ENCODE data around the gene OTUD7B.

OTUD7B gene

GRCh38 chr1:149933208-149933607 is 77.3 kb downstream of the OTUD7B start:
- no peak overlapping the region for H3K27ac ChIP-seq (ENCODE audit: low read length)
- DNase-seq: no peak
- H4K20me1 ChIP-seq (ENCODE audit: insufficient read depth, low read length): no peaks in the 10 kb centered on the region
- no peak for TF ChIP-seq CTCF (IDR thresholded peaks at IDR 0.05; ENCODE audit: low read length)
- H3K27me3 ChIP-seq (replicated peaks; ENCODE audit: insufficient read depth, low read length): no peaks in the 10 kb centered on the region
- H3K9me2 ChIP-seq (replicated peaks; ENCODE audit: insufficient read depth, low read length): no peaks in the 10 kb centered on the region
- H3K4me3 ChIP-seq (ENCODE audit: low read length): no peak overlapping the region
- H3F3A ChIP-seq (ENCODE audit: insufficient read depth, low read length): peaks cover 19% of the 10 kb centered on the region
- no peak overlapping the region for H2AFZ ChIP-seq (ENCODE audit: low read length)
- H3K9me3 ChIP-seq (replicated peaks; ENCODE audit: insufficient read depth, low read length): no peaks in the 10 kb centered on the region
- no peak overlapping the region for H3K4me2 ChIP-seq (ENCODE audit: low read depth, low read length)
- H3K9ac ChIP-seq (ENCODE audit: low read length): no peak overlapping the region
- H3K36me3 ChIP-seq (replicated peaks; ENCODE audit: insufficient read depth, low read length): no peaks in the 10 kb centered on the region
- H3K4me1 ChIP-seq (ENCODE audit: low read length): peaks cover 35% of the 10 kb centered on the region
- no peaks in the 10 kb centered on the region for H3K79me2 ChIP-seq (ENCODE audit: low read length)

GRCh38 chr1:149932474-149932873 is 78.1 kb downstream of the OTUD7B start:
- Histone ChIP-seq H3K36me3 (replicated peaks; ENCODE audit: insufficient read depth, low read length) (no peaks in the 10 kb centered on the region), H3K27me3 (replicated peaks; ENCODE audit: insufficient read depth, low read length) (no peaks in the 10 kb centered on the region), H3K9me2 (replicated peaks; ENCODE audit: insufficient read depth, low read length) (no peaks in the 10 kb centered on the region), H3K9ac (ENCODE audit: low read length) (no peak overlapping the region), H2AFZ (ENCODE audit: low read length) (no peak overlapping the region), H3K4me3 (ENCODE audit: low read length) (no peak overlapping the region), H3K4me1 (ENCODE audit: low read length) (peaks cover 29% of the 10 kb centered on the region), H4K20me1 (ENCODE audit: insufficient read depth, low read length) (no peaks in the 10 kb centered on the region), H3F3A (ENCODE audit: insufficient read depth, low read length) (peaks cover 18% of the 10 kb centered on the region), H3K79me2 (ENCODE audit: low read length) (peaks cover 2% of the 10 kb centered on the region), H3K9me3 (replicated peaks; ENCODE audit: insufficient read depth, low read length) (no peaks in the 10 kb centered on the region), H3K4me2 (ENCODE audit: low read depth, low read length) (no peak overlapping the region), H3K27ac (ENCODE audit: low read length) (no peak overlapping the region)
- DNase-seq: no peak
- TF ChIP-seq CTCF (IDR thresholded peaks at IDR 0.05; ENCODE audit: low read length) (no peak), EZH2phosphoT487 (IDR thresholded peaks at IDR 0.05; ENCODE audit: low read length) (no peak), EZH2 (optimal IDR thresholded peaks at IDR 0.05; ENCODE audit: low read depth, low read length) (no peak)

- peak overlapping the region; percentile 26; the same call in 1 of the 2 replicates for H3K27ac ChIP-seq (ENCODE audit: low read length)
- peak overlapping the region; percentile 75 for H2AFZ ChIP-seq (ENCODE audit: low read length)
- TF ChIP-seq EZH2phosphoT487 (IDR thresholded peaks at IDR 0.05; ENCODE audit: low read length) (no peak), EZH2 (optimal IDR thresholded peaks at IDR 0.05; ENCODE audit: low read depth, low read length) (no peak), CTCF (IDR thresholded peaks at IDR 0.05; ENCODE audit: low read length) (no peak)
These were observed 79.2 kb downstream of the OTUD7B start for GRCh38 chr1:149931212-149931790.

More at GRCh38 chr1:149931212-149931790, 79.2 kb downstream of the OTUD7B start:
- H4K20me1 ChIP-seq (ENCODE audit: insufficient read depth, low read length): no peaks in the 10 kb centered on the region
- peaks cover 13% of the 10 kb centered on the region for H3F3A ChIP-seq (ENCODE audit: insufficient read depth, low read length)
- no peaks in the 10 kb centered on the region for H3K27me3 ChIP-seq (replicated peaks; ENCODE audit: insufficient read depth, low read length)
- H3K4me3 ChIP-seq (ENCODE audit: low read length): peak overlapping the region; percentile 40
- peaks cover 24% of the 10 kb centered on the region for H3K4me1 ChIP-seq (ENCODE audit: low read length)
- H3K9me2 ChIP-seq (replicated peaks; ENCODE audit: insufficient read depth, low read length): no peaks in the 10 kb centered on the region
- H3K36me3 ChIP-seq (replicated peaks; ENCODE audit: insufficient read depth, low read length): 0 out of 2 replicates have a peak, but pooled peaks cover 2% of the 10 kb centered on the region
- H3K9ac ChIP-seq (ENCODE audit: low read length): no peak overlapping the region; the same call in 1 of the 2 replicates
- DNase-seq: no peak
- H3K79me2 ChIP-seq (ENCODE audit: low read length): peaks cover 14% of the 10 kb centered on the region
- no peaks in the 10 kb centered on the region for H3K9me3 ChIP-seq (replicated peaks; ENCODE audit: insufficient read depth, low read length)
- peak overlapping the region; percentile 62; the same call in 1 of the 2 replicates for H3K4me2 ChIP-seq (ENCODE audit: low read depth, low read length)
